Chondrocyte (in vitro differentiated cells): ENCODE data around the gene IDH1. TPM values are rescaled to one million over a fixed set of nuclear protein-coding genes. Genes with fewer than 3 reads are reported as not detected.
A peak's percentile ranks its signal among the peaks of the same experiment; 100 is the strongest.

ENCODE experiments used
- DNase-seq: peaks from one replicate; pipeline ENCODE4 v3.0.0; 2021; ENCODE audit warnings: mixed read lengths, low spot score
- H3K27ac Mint-ChIP-seq: one replicate; pipeline ENCODE4 v1.8.0; 2021; ENCODE audit warnings: mild to moderate bottlenecking, moderate library complexity, mixed read lengths; ENCODE audit not compliant: unreplicated experiment
- H3K27me3 Mint-ChIP-seq: 2 replicates; pipeline ENCODE4 v1.8.0; 2021; ENCODE audit warnings: low read depth, mixed read lengths
- H3K36me3 Mint-ChIP-seq: 2 replicates; pipeline ENCODE4 v1.8.0; 2021; ENCODE audit warnings: low read depth, mixed read lengths
- H3K4me1 Mint-ChIP-seq: 2 replicates; pipeline ENCODE4 v1.8.0; 2021; ENCODE audit warnings: low read depth, mild to moderate bottlenecking, mixed read lengths
- H3K4me3 Mint-ChIP-seq: one replicate; pipeline ENCODE4 v1.8.0; 2021; ENCODE audit warnings: mild to moderate bottlenecking, moderate library complexity, mixed read lengths; ENCODE audit not compliant: unreplicated experiment
- H3K9me3 Mint-ChIP-seq: 2 replicates; pipeline ENCODE4 v1.8.0; 2021; ENCODE audit warnings: low read depth, mixed read lengths
- total RNA-seq: library from RNA; stranded (reverse); gene quantifications from 3 replicates; pipeline ENCODE4 v1.2.1, GENCODE V29; 2021
- TF ChIP-seq, protein P1 (sequence below): fragments of 200-600 bp; sonication (generic); IDR thresholded peaks from 2 replicates; pipeline ENCODE4 v1.5.0; 2021; ENCODE audit warnings: antibody characterized with exemption, mild to moderate bottlenecking, moderate library complexity

The IDH1 gene
- total RNA-seq, 1 donor from 2014 or later = 78.2 TPM

- Mint-ChIP-seq H3K27me3 (no peaks in the 10 kb centered on the region), H3K36me3 (peaks cover 3% of the 10 kb centered on the region), H3K27ac (no peak overlapping the region), H3K4me3 (no peak overlapping the region), H3K4me1 (peaks cover 24% of the 10 kb centered on the region), H3K9me3 (no peaks in the 10 kb centered on the region)
- TF ChIP-seq, protein P1, sequence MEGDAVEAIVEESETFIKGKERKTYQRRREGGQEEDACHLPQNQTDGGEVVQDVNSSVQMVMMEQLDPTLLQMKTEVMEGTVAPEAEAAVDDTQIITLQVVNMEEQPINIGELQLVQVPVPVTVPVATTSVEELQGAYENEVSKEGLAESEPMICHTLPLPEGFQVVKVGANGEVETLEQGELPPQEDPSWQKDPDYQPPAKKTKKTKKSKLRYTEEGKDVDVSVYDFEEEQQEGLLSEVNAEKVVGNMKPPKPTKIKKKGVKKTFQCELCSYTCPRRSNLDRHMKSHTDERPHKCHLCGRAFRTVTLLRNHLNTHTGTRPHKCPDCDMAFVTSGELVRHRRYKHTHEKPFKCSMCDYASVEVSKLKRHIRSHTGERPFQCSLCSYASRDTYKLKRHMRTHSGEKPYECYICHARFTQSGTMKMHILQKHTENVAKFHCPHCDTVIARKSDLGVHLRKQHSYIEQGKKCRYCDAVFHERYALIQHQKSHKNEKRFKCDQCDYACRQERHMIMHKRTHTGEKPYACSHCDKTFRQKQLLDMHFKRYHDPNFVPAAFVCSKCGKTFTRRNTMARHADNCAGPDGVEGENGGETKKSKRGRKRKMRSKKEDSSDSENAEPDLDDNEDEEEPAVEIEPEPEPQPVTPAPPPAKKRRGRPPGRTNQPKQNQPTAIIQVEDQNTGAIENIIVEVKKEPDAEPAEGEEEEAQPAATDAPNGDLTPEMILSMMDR = no peak
- no peak for DNase-seq
These were observed 1.4 kb upstream of the IDH1 start for GRCh38 chr2:208256192-208256782.

- Mint-ChIP-seq H3K9me3 (no peaks in the 10 kb centered on the region), H3K4me1 (peaks cover 24% of the 10 kb centered on the region), H3K27ac (peak overlapping the region; percentile 95), H3K27me3 (no peaks in the 10 kb centered on the region), H3K36me3 (peaks cover 3% of the 10 kb centered on the region), H3K4me3 (peak overlapping the region; percentile 95)
- no peak for DNase-seq
- TF ChIP-seq, protein P1 = no peak
These were observed 761 bp upstream of the IDH1 start for GRCh38 chr2:208255557-208256106.

GRCh38 chr2:208254118-208254870 is 577 bp downstream of the IDH1 start:
- Mint-ChIP-seq H3K27ac (peak overlapping the region; percentile 95), H3K4me3 (peak overlapping the region; percentile 95), H3K27me3 (no peaks in the 10 kb centered on the region), H3K9me3 (no peaks in the 10 kb centered on the region), H3K4me1 (peaks cover 24% of the 10 kb centered on the region), H3K36me3 (peaks cover 12% of the 10 kb centered on the region)
- TF ChIP-seq, protein P1 = peak; percentile 93
- peak; percentile 94 for DNase-seq

DNA sequence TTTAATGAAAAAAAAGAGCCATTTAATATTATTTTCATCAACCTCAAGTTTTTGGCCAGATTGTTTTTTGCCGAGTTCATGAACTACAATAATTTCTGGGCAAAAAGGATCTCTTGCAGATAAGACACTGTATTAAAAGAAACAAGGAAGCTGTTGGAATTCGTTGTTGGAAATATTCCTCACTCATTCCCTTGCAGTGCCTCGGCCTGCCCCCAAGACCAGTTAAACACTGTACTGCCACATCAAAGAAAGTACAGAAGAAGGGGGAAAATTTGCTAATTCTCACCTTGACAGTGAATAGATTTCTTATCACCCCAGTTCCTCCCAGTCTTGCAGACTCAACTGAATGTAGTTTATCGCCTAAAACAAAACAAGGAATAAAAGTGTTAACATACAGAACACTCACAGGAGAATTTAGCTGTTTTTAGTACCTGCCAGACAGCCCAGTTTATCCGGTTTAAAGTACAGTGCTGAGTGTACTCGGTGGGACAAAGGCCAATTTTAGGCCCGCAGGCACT is 1.2 kb downstream of the IDH1 start:
- Mint-ChIP-seq H3K4me1 (peaks cover 24% of the 10 kb centered on the region), H3K27me3 (no peaks in the 10 kb centered on the region), H3K9me3 (no peaks in the 10 kb centered on the region), H3K4me3 (peak overlapping the region; percentile 95), H3K27ac (peak overlapping the region; percentile 95), H3K36me3 (peaks cover 14% of the 10 kb centered on the region)
- TF ChIP-seq, protein P1 = no peak
- no peak for DNase-seq

GRCh38 chr2:208252716-208253492 is 2.0 kb downstream of the IDH1 start:
- Mint-ChIP-seq H3K27ac (peak overlapping the region; percentile 95), H3K4me1 (peaks cover 24% of the 10 kb centered on the region), H3K36me3 (peaks cover 16% of the 10 kb centered on the region)

More at GRCh38 chr2:208252716-208253492, 2.0 kb downstream of the IDH1 start:
- no peak for DNase-seq
- Mint-ChIP-seq H3K9me3 (no peaks in the 10 kb centered on the region), H3K27me3 (no peaks in the 10 kb centered on the region), H3K4me3 (peak overlapping the region; percentile 95)
- TF ChIP-seq, protein P1 = no peak
